ENCODE data around the gene CDK17. TPM values are rescaled to one million over a fixed set of nuclear protein-coding genes. Genes with fewer than 3 reads are reported as not detected.
"Not testable (repeated sequence)": the region's sequence is repeated elsewhere in the genome, so short reads cannot be mapped to it uniquely, and the experiment has no call there.

CDK17 gene
- total RNA-seq, 1 donor from 2014 or later, result 46.2 TPM

DNA sequence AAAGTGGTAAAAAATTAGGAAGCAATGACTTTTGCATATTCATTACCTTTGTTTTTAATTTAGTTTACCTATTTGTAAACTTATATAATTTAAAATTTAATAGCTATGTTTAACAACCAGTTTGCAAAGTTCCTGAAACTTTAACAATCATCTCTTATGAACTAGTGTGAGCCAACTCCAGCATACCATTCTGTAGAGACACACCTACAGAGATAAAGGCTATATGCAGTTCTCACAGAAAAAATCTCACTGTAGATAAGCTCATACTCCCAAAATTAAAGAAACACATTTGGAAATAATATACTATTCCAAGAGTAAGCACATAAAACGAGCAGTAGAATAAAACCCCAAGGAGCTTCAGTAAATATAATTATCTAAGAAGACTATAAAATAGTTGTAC is 77.5 kb downstream of the CDK17 start:
- DNase-seq (ENCODE audit: low spot score), result no peak

DNA sequence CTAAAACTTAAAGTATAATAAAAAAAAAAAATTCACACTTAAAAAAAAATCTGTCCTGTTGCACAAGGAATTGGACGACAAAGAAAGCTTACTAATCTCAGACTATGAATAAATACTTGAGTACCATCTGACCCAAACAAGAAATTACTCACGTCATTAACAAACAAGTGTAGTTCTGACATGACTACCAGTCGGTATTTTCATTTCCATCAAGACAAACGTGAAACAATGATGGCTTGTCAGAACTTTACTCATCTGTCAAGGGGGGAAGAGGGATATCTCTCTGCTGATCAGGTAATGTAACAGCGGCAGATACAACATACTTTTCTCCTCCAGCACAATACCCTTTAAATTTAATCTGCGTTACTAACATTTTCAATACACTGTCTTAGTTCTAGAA is 78.3 kb downstream of the CDK17 start:
- DNase-seq (ENCODE audit: low spot score), result no peak

DNA sequence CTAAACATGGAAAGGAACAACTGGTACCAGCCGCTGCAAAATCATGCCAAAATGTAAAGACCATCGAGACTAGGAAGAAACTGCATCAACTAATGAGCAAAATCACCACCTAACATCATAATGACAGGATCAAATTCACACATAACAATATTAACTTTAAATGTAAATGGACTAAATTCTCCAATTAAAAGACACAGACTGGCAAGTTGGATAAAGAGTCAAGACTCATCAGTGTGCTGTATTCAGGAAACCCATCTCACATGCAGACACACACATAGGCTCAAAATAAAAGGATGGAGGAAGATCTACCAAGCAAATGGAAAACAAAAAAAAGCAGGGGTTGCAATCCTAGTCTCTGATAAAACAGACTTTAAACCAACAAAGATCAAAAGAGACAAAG is 82.4 kb downstream of the CDK17 start:
- DNase-seq (ENCODE audit: low spot score), result not testable (repeated sequence)

DNA sequence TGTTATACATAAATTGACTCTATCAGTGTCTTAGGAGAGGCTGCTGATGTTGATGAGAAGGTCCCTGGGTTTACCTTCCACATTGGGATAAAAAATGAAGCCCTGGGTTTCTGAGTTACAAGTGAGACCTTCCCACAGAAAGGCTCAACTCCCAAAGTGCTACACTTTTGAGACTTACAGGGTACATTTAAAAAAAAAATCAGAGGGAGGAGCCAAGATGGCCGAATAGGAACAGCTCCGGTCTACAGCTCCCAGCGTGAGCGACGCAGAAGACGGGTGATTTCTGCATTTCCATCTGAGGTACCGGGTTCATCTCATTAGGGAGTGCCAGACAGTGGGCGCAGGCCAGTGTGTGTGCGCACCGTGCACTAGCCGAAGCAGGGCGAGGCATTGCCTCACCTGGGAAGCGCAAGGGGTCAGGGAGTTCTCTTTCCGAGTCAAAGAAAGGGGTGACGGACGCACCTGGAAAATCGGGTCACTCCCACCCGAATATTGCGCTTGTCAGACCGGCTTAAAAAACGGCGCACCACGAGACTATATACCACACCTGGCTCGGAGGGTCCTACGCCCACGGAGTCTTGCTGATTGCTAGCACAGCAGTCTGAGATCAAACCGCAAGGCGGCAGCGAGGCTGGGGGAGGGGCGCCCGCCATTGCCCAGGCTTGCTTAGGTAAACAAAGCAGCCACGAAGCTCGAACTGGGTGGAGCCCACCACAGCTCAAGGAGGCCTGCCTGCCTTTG is 84.3 kb downstream of the CDK17 start:
- DNase-seq (ENCODE audit: low spot score), result not testable (repeated sequence)

DNA sequence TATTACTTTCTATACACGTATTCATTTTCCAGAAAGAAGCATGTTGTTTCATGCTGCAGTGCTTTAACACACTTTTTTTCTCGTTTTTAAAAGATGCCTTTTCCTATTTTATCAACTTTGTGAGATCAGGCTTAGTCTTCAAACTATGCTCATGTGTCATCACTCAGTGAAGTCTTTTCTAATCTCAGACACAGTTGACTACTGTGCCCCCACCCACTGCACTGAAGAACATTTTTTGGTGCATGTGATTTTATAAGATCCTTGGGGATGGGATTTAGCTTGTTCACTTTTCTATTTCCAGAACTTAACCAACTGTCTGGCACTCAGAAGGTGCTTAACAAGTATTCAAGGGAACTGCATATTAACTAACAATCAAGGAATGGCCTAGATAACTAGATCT is 85.5 kb downstream of the CDK17 start:
- DNase-seq (ENCODE audit: low spot score), result no peak

DNA sequence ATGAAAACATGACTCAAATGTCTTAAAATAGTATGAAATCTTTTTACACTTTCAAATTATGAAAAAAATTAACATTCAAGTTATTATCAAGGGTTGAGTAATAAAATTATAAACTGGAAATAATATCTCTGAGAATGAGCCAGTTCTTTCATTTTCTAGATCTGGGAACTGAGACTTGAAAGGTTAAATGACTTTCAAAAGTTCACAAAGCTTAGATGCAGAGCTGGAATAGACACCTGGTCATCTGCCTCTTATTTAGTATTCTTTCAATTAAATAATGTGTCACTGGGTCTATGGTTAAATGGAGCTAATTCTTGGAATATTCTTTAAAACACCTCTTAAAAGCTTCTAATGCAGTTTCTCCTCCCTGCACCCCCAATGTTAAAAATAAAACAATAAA is 86.6 kb downstream of the CDK17 start:
- DNase-seq (ENCODE audit: low spot score), result no peak

DNA sequence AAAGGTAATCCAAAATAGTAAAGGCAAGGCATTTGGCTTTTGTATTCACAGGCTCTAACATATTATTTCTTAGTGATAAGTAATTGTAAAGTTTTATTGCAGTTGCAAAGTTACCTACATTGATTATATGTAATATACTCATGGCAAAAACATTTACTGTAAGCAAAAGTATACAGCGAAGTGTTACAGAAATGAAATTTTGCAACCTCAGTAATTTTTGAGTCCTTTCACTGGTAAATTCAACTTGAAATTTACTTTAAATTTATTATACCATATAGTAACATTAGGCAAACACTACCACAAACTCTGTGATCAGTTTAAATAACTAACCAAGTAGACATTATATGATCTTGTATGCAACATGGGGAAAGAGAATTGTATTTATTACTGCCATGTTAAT is 89.0 kb downstream of the CDK17 start:
- no peak for DNase-seq (ENCODE audit: low spot score)

DNA sequence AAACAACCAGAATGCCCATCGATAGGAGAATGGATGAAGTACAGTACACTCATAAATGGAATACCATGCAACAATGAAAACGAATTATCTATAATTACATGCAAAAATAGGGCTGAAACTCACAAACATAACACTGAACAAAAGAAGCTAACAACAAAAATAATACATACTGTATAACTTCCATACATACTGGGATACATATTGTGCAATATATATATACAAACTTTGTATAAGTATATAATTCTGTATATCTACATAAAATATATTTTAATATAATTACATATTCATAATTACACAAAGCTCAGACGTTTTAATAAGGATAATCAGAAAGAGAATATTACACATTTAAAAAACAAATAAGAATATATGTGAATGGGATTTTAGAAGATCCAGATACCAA is 90.2 kb downstream of the CDK17 start:
- no peak for DNase-seq (ENCODE audit: low spot score)

DNA sequence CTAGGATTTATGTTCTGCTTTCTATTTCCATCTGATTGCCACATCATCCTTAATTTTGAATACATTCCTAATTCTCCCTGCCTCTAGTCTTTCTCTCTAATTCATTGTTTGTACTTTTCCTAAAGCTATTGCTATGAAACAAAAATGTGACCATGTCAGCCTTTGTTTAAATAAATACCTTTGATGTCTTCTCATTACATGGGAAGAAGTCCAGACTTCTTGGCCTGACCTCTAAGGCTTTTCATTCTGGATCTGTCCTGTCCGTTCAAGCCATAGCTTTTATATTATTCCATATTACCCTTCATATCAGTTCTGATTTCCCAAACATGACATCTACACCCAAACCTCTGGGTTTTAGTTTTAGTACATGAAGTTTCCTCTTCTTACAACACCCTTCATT is 91.4 kb downstream of the CDK17 start:
- no peak for DNase-seq (ENCODE audit: low spot score)

DNA sequence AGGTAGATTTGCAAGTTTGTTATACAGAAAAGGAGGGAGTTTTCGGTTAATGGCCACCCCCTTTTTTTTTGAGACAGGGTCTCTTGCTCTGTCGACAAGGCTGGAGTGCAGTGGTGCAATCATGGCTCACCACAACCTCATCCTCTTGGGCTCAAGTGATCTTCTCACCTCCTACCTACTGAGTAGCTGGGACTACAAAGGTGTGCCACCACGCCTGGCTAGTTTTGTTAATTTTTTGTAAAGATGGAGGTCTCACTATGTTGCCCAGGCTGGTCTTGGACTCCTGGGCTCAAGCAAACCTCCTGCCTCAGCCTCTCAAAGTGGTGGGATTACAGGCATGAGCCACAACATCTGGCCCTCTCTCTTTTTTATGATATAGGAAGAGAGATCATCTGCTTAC is 94.6 kb downstream of the CDK17 start:
- no peak for DNase-seq (ENCODE audit: low spot score)

DNA sequence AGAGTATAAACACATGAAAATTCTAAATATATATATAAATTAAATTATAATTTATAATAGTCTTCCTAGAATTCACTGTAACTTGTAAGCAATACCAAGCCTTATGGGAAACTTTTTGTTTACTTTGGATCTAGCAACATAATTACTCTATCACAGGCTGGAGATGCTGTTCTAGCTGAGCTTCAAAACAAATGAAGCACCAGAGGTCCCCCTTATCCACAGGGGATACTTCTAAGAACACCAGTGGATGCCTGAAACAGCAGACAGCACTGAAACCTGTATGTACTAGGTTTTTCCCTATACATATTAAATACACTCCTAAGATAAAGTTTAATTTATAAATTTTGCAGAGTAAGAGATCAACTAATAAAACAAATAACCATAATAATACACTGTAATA is 96.6 kb downstream of the CDK17 start:
- no peak for DNase-seq (ENCODE audit: low spot score)

DNA sequence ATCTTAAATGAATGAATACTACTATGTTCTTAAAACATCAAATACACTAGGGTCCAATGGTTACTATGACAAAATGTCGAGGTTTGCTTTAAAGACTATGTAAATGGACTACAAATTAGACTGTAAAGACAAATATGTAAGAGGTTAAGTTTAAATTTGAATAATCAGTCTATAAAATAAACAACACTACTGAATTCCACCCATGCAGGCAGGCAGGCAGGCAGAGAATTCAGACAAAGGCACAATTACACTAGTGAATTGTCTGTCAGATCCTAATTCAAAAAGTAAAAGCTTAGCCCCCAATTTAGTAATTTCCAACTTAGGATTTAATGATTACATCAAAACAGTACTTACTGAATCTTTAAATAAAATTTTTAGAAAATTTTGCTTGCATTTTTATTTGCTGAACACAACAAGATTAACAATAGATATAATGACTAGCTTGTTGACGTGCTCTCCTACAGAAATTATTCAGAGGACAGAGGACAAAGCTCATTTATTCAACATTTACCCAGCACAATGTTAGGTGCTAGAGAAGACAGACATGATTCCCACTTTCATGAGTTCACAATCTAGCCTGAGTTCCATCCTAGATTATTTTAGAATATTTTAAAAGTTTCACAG is 97.4 kb downstream of the CDK17 start:
- no peak for DNase-seq (ENCODE audit: low spot score)

DNA sequence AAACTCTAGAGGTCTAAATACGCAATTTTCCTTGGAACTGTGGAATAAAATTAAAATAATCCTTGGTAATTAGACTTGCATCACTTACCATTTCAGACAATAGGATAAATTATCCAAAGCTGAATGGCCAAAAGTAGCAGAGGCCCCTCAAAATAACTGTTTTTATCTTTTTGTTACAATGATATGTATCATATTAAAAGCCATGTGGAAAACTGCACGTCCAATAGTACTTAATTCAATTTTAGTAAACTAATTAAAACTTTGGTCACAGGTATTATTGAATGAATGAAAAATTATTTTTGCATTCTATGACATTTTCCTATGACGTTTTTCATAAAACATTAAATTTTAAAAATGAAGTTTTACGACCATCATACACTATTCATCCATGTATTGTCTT is 98.5 kb downstream of the CDK17 start:
- no peak for DNase-seq (ENCODE audit: low spot score)

DNA sequence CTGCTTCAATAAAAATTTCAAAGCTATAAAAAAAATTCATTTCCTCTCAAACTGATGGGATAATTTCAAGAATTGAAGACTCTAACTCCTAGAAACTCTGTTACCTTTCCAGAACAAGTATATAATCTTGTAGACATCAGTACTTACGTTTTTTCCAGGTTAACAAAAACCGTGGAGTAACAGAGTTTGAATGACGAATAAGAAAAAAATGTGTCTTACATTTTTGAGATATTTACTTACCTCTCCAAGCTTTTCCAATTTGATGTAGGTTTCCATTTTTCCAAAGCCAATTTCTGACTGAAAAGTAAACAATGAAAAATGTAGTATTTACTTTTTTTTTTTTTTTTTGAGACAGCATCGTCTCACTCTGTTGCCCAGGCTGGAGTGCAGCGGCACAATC is 100.2 kb downstream of the CDK17 start:
- DNase-seq (ENCODE audit: low spot score), result no peak

DNA sequence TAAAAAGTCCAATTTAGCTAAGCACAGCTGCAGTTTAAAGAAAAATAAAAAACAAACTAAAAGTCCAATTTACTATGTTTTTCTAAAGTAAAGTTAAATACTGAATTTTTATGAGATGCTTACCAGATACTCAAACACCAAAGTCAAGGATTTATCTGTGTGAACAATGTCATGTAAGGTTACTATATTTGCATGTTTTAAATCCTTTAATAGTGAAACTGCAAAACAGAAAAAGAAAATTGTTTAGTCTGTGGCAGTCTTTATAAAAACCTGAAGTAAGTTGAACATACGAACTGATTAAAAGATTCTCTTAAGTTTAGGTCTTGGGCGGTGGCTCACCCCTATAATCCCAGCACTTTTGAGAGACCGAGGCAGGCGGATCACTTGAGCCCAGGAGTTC is 102.7 kb downstream of the CDK17 start:
- no peak for DNase-seq (ENCODE audit: low spot score)

DNA sequence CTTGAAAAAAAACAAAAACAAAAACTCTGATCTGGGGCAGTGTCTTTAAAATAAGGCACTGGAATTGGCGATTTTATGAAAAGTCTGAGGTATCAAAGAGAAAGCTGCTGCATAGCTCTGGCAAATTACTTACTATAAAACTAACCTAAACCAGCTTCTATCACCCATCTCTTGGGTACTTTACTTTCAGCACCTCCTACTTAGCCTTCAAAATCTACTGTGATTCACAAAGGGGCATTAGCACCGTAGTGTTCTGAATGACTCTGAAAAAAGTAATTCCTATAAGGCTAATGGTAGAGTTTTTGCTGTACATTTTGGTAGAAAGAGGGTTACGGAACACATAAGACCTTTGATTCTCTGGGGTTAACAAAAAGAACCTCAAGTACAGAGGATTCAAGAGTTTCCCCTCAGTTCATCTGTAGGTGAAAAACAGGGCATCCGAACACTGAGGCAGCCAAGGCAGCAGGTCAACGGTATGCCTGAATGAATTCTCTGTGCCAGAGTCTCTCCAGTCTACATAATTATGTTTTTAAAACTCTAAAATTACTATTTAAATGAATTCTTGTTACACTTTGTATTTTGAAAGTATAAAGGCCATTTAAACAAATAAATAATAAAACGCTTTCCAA is 104.6 kb downstream of the CDK17 start:
- DNase-seq (ENCODE audit: low spot score), result no peak

DNA sequence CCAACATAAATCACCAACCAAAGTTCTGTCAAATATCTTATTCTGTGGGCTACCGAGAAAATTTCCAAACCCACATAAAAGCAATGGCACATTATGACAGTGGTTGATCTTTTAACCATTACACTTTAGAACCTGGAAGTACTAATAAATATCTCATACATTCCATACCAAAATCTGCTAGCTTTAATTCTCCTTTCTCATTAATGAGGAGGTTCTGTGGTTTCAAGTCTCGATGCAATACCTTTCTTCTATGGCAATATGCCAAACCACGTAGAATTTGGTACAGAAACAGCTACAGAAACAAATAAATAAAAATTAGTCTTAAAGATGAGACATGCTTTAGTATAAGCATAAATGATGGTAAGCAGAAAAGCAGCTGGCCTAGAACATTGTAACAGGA is 105.4 kb downstream of the CDK17 start:
- no peak for DNase-seq (ENCODE audit: low spot score)

DNA sequence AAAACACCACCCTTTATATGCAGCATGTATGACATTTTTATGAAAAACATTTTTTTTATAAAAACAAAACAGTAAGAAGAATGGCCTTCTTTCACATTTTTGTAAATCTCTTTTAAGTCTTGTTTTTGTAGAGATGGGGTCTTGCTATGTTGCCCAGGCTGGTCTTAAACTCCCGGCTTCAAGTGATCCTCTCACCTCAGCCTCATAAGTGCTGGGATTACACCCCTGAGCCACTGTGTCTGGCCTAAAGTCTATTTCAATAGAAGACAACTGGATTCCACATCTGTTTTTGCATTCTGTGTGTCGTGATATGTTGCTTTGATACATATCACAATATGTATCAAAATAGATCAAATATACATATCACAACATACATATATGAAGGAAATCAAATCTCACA is 107.1 kb downstream of the CDK17 start:
- no peak for DNase-seq (ENCODE audit: low spot score)

DNA sequence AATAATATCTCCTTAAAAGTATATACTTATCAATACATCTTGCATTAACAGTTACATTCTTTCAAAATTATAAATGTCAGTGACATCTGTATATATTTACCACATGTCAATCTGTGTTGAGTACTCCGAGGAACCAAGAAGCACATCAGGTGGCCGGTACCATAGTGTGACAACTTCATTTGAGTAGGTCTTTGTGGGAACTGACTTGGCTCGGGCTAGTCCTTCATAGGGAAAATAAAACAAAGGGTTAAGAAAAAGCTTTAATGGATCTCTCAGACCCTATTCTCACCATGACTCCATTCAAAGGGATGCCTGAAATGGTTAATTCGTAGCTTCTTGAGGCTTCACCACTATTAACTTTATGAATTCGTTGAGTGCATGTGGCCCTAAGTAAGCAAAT is 111.2 kb downstream of the CDK17 start:
- no peak for DNase-seq (ENCODE audit: low spot score)

DNA sequence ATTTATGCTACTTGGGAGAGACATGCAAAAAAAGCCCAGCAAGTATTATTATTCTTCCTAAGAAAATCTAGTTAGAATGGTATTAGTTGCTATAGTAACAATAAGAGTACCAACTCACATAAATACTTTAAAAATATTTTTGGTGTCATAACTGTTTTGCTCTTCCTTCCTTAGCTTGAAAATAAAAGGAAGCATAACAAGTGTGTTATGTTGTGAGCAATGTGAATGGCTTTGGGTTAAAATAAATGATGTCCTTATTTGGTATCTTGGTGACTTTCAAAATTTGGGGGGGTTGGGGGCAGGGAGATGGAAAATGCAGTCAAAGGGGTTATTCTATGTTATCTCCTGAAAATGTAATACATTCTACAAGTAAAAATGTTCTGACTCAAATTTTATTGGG is 115.1 kb downstream of the CDK17 start:
- DNase-seq (ENCODE audit: low spot score), result no peak

DNA sequence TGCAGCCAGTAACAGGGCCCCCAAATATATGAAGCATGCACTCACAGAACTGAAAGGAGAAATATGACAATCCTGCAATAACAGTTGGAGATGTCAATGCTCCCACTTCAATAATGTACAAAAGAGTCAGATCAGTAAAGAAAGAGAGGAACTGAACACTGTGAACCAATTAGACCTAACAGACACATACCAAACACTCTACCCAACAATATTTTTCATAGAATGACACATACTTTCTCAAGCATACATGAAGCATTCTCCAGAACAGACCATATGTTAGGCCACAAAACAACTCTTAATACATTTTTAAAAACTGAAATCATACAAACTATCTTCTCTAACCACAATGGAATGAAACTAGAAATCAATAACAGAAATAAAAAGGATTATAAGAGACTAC is 125.9 kb downstream of the CDK17 start:
- DNase-seq (ENCODE audit: low spot score), result no peak

DNA sequence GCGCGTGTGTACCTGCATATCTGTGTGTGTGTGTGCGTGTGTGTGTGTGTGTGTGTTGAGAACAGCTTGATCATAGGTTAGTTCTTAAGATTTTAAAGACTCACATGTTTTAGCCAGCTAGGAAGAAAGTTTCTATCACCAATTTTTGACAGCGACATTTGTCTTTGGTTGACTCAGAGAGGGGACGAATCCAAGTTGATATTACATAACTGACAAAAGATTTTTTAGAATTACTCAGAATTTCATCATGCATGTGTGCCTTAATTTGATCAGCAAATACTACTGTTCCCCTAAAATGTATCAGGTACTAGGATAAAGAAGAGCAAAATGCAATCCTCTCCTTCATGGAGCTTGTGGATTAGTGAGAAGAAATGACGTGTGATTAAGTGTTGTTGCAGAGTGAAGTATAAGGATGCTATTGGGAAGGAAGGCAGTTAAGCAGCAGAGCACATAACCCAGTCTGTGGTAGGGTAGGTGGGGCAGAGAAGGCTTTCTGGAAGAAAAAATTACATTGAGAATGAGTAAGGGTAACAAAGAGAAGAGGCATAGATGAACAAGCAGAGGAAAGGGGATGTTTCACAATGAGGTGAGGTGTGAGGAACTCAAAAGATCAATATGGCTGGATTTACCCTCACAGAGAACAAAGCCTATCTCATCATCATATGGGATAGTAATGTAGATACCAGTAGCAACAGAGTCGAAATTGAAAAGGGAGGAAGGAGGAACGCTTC is 128.6 kb downstream of the CDK17 start:
- DNase-seq (ENCODE audit: low spot score), result no peak

All from mesenteric fat pad (tissue), 1 donor.